Fibroblast of skin of right quadriceps (primary cell): ENCODE data around the gene CNGA3.
"Not testable (repeated sequence)": the region's sequence is repeated elsewhere in the genome, so short reads cannot be mapped to it uniquely, and the experiment has no call there.

Experiments used
- DNase-seq: peaks from one replicate; pipeline ENCODE4 v3.0.0-alpha.2; 2013

Gene CNGA3

DNA sequence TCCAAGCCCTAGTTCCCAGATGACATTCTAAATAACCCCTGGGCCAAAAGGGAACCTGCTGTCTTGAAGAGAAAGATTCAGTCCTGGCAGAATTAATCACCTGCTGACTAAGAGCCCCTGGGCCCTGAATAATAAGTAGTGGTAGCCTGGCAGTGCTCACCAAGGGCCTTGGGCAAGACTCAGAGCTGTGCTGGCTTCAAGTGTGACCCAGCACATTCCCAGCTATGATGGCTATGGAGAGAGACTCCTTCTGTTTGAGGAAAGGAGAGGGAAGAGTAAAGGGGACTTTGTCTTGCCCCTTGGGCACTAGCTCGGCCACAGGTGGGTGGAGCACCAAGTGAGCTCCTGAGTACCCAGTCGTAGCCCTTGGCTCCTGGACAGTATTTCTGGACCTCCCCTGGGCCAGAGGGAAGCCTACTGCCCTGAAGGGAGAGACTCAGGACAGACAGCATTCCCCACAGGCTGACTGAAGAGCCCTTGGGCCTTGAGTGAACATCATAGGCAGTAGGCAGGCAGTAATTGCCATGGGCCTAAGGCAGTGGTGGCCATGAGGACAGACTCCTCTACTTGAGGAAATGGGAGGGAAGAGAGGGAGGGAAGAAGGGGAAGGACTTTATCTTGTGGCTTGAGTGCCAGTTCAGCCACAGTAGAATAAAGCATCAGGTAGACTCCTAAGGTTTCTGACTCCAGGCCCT, 58.4 kb downstream of the CNGA3 start:
- DNase-seq: no peak

DNA sequence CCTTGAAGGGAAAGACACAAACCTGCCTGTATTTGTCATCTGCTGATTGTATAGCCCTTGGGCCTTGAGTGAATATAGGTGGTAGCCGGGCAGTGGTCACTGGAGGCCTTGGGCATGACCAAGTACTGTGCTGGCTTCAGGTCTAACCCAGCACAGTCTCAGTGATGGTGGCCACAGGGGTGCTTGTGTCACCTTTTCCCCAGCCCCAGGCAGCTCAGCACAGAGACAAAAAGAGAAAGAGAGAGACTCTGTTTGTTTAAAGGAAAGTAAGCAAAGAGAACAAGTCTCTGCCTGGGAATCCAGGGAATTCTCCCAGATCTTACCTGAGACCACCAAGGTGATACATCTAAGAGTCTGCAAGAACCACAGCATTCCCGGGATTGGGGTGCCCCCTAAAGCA, 59.0 kb downstream of the CNGA3 start:
- no peak for DNase-seq

DNA sequence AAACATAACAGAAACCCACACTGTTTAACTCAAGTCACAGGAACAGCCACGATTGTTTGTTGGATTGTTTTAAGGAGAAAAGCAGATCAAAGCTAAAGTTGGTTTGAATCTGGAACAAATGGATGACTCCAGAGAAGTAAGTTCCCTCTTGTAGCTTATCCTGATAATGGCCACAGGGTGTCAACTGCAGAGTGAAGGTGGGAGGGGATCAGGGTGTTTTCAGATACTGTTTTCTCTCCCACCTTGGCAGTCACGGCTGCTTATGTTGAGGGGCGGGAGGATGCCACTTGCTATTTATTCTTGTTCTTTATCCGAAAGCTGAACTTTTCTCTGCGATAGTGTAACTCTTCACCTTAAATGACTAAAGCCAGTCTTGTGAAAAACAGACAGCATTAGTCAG, 61.9 kb downstream of the CNGA3 start:
- no peak for DNase-seq

DNA sequence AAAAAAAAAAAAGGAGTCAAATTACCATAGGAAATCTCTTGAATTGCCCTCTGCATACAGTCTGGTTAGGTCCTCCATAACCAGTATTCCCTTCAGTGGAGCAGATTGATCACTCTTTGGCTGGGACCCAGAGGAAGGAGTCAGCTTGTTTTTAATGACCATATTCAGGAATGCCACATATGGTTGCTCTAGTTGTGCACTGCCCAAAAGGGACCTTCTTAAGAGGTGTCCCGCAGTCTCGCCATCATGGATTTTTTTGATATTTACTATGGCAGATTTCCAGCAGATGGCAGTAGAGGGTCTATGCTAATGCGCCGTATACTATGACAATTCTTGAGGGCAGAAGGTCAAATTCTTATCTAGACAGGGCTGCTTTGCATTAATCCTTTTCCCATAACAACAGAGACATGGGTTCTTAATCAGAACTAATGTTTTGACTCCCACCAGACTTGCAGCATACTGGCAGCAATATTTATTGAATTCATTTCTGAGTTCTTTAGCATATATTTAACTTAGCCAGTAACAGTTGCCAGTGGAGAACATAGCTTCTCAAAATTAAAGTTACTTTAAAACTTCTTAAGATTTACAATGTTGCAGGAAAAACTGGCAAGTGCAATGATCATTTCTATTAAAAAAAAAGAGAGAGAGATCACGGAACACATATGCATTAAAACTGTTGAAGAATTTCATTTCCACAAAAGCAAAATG, 66.6 kb downstream of the CNGA3 start:
- DNase-seq: peak; percentile 49

DNA sequence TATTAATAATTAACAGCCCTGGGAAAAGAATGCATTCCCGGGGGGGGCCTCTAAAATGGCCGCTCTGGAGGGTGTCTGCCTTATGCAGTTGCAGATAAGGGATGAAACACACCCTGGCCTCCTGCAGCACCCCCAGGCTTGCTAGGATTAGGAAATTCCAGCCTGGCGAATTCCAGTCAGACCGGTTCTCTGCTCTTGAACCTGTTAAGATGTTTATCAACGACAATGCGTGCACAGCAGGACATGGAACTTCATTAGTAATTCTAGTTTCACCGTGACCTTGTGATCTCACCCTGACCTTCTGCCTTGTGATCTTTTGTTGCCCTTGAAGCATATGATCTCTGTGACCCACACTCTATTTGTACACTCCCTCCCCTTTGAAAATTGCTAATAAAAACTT, 68.0 kb downstream of the CNGA3 start:
- DNase-seq: not testable (repeated sequence)

GRCh38 chr2:98415719-98416248, 69.5 kb downstream of the CNGA3 start:
- DNase-seq: not testable (repeated sequence)

DNA sequence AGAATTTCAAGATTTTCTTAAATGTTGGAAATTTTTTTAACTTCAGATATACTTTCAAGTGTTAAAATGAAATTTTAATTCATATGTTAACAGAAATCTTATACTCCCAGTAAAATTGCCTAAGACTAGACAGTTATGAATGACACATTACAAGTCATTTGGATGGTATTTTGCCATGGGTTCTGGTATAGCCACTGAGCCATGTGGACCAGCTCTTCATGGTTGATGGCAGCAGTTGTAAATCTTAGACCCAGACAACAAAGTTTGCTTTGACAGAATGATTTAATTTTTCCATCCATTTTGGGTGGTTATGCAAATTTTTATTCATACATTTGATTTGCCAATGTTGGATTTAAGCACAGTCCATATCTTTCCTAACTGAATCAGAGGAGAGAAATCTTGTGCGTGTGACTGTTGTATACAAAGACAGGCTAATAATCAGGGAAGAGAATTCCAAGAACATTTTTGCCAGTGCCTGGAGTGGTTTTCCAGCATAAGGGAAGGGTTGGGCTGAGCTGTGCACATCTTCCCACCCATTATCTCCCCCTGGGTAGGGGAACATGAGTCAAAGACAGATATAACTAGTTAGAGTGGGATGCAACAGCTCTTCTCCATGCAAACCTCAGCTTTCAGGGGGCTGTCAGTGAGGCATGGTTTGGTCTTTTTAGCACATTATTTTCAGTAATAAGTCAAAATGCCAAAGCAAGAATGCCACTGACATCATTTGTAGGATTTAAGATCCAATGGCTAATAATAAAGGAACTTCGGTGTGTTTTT, 70.3 kb downstream of the CNGA3 start:
- DNase-seq: no peak

DNA sequence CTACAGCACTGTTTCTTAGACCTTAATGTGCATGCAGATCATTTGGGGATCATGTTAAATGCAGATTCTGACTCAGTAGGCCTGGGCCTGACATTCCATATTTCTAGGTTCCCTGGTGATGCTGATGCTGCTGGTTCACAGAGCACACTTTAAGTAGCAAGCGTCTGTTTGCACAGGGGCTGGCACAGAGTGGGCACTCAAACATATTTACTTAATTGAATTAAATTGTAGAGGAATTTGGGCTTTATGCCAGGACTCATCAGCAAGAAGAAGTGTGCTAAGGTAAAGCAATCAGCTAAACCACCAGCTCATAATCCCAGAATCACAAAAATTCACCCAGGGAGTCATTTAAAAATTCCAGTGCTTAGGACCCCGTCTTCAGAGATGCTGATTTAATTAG, 73.3 kb downstream of the CNGA3 start:
- DNase-seq: no peak

- DNase-seq: no peak
Measured at GRCh38 chr2:98419977-98420725, 73.9 kb downstream of the CNGA3 start.

DNA sequence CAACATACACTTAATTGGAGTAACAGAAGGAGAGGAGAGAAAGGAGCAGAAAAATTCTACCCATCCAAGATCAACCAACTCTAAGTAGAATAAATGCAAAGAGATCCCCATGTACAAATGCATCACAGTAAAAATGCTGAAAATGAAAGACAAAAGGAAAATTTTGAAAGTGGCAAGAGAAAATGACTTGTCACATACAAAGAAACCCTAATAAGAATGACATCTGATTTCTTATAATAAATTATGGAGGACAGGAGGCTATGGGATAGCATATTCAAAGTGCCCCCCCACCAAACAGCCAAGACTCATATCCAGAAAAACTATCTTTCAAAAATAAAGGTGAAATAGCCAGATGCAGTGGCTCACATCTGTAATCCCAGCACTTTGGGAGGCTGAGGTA, 76.2 kb downstream of the CNGA3 start:
- no peak for DNase-seq

DNA sequence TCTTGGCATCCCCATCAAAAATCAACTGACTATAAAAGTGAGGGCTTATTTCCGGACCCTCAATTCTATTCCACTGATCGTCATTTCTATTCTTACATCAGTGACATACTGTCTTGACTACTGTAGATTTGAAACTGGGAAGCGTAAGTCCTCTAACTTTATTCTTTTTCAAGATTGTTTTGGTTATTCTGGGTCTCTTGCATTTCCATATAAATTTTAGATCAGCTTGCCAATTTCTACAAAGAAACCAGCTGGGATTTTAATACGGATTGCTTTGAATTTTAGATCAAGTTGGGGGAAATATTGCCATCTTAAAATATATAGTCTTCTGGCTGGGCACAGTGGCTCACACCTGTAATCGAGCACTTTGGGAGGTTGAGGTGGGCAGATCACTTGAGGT, 80.5 kb downstream of the CNGA3 start:
- DNase-seq: no peak

DNA sequence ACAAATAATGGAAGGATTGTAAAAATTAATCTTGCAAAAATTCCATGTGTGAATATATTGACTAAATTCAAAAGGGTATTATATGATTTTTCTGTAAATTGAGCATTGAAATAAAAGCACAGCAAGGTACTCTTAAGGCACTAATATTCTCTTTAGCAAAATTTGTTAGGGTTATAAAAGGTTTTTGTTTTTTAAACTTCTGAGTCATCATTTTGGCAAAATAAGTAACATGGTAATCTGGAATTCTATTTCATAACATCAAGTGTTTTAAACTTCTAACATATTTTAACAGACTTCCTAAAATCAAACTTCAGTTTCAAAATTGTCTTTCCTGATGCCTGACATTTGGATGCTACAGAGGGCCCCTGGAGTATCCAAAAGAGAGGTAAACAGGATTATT, 85.9 kb downstream of the CNGA3 start:
- DNase-seq: no peak

DNA sequence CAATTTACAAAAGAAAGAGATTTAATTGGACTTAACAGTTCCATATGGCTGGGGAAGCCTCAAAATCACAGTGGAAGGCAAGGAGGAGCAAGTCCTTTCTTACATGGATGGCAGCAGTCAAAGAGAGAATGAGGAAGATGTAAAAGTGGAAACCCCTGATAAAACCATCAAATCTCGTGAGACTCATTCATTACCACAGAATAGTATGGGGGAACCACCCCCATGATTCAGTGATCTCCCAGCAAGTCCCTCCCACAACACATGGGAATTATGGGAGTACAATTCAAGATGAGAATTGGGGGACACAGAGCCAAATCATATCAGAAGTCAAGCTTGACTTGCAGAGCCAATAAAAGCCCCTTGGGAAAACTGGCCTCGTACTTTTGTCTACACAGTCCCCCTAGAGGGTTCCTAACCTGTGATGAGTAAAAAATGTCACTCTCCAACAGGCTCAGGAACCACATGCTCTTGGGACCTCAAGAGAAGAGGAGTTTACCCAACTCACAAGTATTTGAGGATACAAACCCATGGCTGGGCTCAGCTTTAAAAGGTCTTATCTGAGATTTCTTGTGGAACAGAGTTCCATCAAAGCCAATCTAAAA, 87.2 kb downstream of the CNGA3 start:
- no peak for DNase-seq

DNA sequence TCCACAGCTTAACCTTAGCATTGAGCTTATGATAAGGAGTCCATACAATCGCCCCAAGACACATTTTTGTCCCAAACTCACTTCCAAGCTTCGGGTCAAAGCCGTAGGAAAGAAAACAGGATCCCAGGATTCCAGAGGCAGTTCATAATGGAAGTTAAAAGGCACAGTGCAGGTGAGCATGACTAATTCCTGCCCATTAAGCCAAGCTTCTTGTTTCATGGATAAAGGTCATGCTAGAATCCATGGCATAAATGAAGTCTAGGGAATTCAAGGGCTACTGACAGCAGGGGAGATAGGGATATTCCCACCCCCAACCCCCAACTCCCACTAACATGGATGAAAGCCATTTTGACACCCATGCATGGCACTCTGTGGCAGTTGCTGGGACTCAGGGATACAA, 88.2 kb downstream of the CNGA3 start:
- DNase-seq: no peak

- DNase-seq: not testable (repeated sequence)
Measured at GRCh38 chr2:98435670-98436069, 89.4 kb downstream of the CNGA3 start.

DNA sequence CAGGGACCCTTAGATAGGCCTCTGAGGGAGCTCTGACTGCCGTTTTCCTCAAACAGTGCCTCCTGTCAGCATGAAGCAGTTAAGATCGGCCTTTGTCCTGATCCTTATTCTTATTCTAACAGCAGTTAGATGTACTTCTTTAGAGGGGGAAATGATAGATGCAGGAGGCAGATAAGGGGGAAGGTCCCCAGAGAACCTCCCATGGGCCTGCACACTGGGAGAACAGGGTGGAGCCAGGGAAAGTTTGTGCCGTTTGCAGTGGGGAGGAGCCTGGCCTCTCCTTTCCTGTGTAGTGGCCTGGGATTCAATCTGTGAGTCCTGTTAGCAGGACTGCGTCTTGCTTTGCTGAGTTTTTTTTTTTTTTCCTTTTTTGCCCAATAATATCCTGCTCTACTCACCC, 90.5 kb downstream of the CNGA3 start:
- DNase-seq: no peak

DNA sequence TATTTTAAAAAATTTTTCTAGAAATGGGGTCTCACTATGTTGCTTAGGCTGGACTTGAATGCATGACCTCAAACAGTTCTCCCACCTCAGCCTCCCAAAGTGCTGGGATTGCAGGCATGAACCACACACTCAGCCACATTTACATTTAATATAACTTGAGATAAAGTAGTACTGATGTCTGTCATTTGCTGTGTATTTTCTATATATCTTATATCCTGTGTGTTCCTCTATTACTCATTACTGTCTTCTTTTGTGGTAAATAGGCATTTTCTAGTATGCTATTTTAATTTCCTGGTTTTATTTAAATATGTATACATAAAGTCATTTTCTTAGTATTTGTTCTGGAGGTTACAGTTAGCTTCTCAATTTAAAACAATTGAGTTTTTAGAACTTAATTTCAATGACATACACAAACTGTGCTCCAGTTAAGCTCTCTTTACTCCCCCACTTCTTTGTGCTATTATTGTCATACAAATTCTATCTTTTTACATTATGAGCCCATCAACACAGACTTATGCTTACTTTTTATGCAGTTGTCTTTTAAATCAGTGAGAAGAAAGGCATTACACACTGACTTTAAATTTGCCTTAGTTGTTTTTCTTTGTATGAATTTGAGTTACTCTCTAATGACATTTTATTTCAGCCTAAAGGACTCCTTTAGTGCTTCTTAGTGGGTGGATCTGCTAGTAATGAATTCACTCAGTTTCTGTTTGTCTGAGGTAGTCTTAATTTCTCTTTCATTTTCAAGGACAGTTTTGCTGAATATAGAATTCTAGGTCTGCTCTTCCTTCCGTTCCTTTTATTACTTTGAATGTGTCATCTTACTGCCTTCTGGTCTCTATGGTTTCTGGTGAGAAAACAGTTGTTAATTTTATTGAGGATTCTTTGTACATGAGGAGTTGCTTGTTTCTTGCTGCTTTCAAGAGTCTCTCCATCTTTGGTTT, 92.2 kb downstream of the CNGA3 start:
- no peak for DNase-seq

- no peak for DNase-seq
Measured at GRCh38 chr2:98441706-98442450, 95.6 kb downstream of the CNGA3 start.

DNA sequence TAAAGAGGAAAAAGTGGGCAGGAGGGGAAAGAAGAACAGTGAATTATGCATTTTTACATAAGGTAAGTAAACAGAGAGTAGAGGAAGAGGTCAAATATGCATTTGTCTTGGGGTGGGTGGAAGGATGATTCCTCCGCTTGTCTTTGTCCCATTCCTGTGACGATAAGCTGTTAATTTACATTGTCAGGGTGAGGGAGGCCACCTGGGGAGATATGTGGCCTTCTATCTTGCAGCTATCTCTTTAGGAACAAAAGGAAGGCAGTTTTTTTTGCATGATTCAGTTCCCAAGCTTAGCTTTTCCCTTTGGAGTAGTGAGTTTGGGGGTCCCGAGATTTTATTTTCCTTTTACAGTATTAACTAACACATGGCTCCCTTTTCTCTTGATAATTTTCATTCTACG, 96.2 kb downstream of the CNGA3 start:
- DNase-seq: no peak

DNA sequence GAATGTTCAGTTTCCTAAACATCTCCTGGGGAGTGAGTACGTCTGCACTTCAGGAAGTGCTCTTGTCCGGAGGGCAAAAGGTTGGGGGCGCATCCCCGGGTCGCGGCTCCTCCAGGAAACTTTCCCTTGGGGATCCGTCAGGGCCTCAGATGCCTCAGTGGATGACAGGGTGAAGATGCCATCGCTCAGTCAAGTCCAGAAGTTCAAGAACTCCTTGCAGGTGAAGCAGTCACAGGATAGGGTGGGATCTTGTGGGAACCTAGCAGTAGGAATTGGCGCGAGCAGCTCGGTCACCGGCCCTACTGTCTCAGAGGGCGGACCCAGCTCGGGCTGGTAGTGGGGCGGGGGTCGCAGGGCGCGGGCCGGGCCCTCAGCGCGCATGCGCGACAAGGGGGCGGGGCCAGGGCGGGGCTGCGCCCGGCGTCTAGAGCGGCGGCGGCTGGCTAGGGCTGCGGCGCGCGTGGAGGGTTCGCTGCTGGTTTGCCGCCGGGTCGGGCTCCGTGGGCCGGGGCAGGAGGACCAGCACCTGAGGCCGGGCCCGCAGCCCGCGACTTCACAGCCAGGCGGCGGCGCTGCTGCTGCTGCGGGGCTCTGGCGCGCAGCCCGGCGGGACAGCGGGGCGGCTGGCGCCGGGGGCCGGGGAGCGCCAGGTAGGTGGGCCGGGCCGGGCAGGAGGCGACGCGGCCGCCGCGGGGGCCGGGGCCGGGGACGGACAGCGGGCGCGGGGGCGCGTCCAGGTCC, 98.3 kb downstream of the CNGA3 start, which contains the start of gene INPP4A:
TSS of gene INPP4A (plus strand) at position 423 of the 741 bp plus-strand sequence. CDS start 75,191 bp downstream, outside the sequence.
- peak; percentile 58 for DNase-seq
